Caco-2 (cell line): ENCODE results near the gene DQX1. TPM values are rescaled to one million over a fixed set of nuclear protein-coding genes. Genes with fewer than 3 reads are reported as not detected.
A peak's percentile ranks its signal among the peaks of the same experiment; 100 is the strongest.

ENCODE experiments used
- BruUV-seq: library from RNA; stranded (reverse); fragments of 400-500 nt; replicated peaks from 2 replicates; lab custom pipeline; 2021; lab: Mats Ljungman, UMichigan
- CTCF ChIA-PET: fragments of 300-600 bp; sonication (Branson Sonifier 250); formaldehyde crosslinking; loops from one replicate; lab custom pipeline; 2022; ENCODE audit warnings: antibody characterized with exemption; lab: Charles Lee
- POLR2A ChIA-PET: fragments of 300-600 bp; sonication (Branson Sonifier 250); formaldehyde crosslinking; loops from one replicate; lab custom pipeline; 2022; ENCODE audit warnings: antibody characterized with exemption; lab: Charles Lee
- DNase-seq, 2 experiments: peaks; one replicate each; pipeline versions ENCODE4 v3.0.0 to v3.0.0-alpha.2; 2020 to 2022
- H3K27me3 ChIP-seq: replicated peaks from 2 replicates; pipeline ENCODE4 v1.6.0; 2011; ENCODE audit warnings: low read length; ENCODE audit not compliant: control insufficient read depth, insufficient read depth
- H3K36me3 ChIP-seq: 2 replicates; pipeline ENCODE4 v1.5.1; 2011; ENCODE audit warnings: low read length; ENCODE audit not compliant: control insufficient read depth, insufficient read depth
- H3K4me1 ChIP-seq: fragments of 250-450 bp; sonication (Bioruptor Pico); 2 replicates; pipeline ENCODE4 v1.5.1; 2020; ENCODE audit warnings: mild to moderate bottlenecking
- H3K4me3 ChIP-seq: 2 replicates; pipeline ENCODE4 v1.5.1; 2011; ENCODE audit warnings: low read depth, mild to moderate bottlenecking, control low read depth, low read length
- H3K9me3 ChIP-seq: fragments of 250-450 bp; sonication (Bioruptor Pico); 2 replicates; pipeline ENCODE4 v1.5.1; 2020; ENCODE audit warnings: mild to moderate bottlenecking, moderate library complexity
- H3K27ac Mint-ChIP-seq: one replicate; pipeline ENCODE4 v1.8.0; 2022; ENCODE audit warnings: mixed read lengths; ENCODE audit not compliant: unreplicated experiment
- H3K27me3 Mint-ChIP-seq: one replicate; pipeline ENCODE4 v1.8.0; 2022; ENCODE audit warnings: mixed read lengths; ENCODE audit not compliant: insufficient read depth, unreplicated experiment
- H3K36me3 Mint-ChIP-seq: one replicate; pipeline ENCODE4 v1.8.0; 2022; ENCODE audit warnings: mild to moderate bottlenecking, mixed read lengths; ENCODE audit not compliant: insufficient read depth, unreplicated experiment
- H3K4me1 Mint-ChIP-seq: one replicate; pipeline ENCODE4 v1.8.0; 2022; ENCODE audit warnings: low read depth, mixed read lengths; ENCODE audit not compliant: unreplicated experiment
- H3K4me3 Mint-ChIP-seq: one replicate; pipeline ENCODE4 v1.8.0; 2022; ENCODE audit warnings: mild to moderate bottlenecking, moderate library complexity, mixed read lengths; ENCODE audit not compliant: unreplicated experiment
- H3K9me3 Mint-ChIP-seq: one replicate; pipeline ENCODE4 v1.8.0; 2022; ENCODE audit warnings: mixed read lengths; ENCODE audit not compliant: unreplicated experiment
- CTCF ChIP-seq, 2 experiments: fragments of 200-600 bp in 1 of 2; IDR thresholded peaks; 1 replicate in 1 of 2; 2 replicates in 1 of 2; pipeline versions ENCODE4 v1.5.1 to v1.8.0; 2011 to 2022; ENCODE audit warnings: antibody characterized with exemption in 1 of 2, control low read depth in 1 of 2, inconsistent platforms in 1 of 2, low read depth in 1 of 2, low read length in 1 of 2, mild to moderate bottlenecking in 1 of 2, moderate library complexity in 1 of 2; ENCODE audit not compliant: insufficient read depth in 1 of 2, severe bottlenecking in 1 of 2, unreplicated experiment in 1 of 2
- intact Hi-C: fragments of 100-400 bp; cut with micrococcal nuclease; formaldehyde crosslinking; loops from one replicate; pipeline ENCODE4 v1.10.0; 2022; ENCODE audit not compliant: unreplicated experiment
- total RNA-seq: library from RNA; stranded (reverse); gene quantifications from 2 replicates; pipeline ENCODE4 v1.2.3, GENCODE V29; 2022

DQX1 gene
- total RNA-seq, 1 experiment from 2014 or later, result 0.50 TPM

GRCh38 chr2:74505448-74506246, 20.4 kb downstream of the DQX1 start:
- ChIA-PET POLR2A (no interaction called here), CTCF (interaction anchor here (1.7 to 1.8 kb wide), 3 partner anchors 17 to 82 kb away, joined by 7 read pairs; partner anchors contain the start of genes AUP1 and HTRA2)
- no peaks in the 10 kb centered on the region for H3K27me3 Mint-ChIP-seq
- Histone ChIP-seq H3K9me3 (no peaks in the 10 kb centered on the region), H3K36me3 (0 out of 2 replicates have a peak, but pooled peaks cover 2% of the 10 kb centered on the region), H3K4me3 (no peak overlapping the region), H3K4me1 (peaks cover 42% of the 10 kb centered on the region), H3K27me3 (no peaks in the 10 kb centered on the region)
- H3K9me3 Mint-ChIP-seq, result no peaks in the 10 kb centered on the region
- intact Hi-C loops, result loop anchor here (2.0 kb wide), 1 partner anchor 47 kb away; the partner anchor contains the start of gene WBP1
- H3K4me3 Mint-ChIP-seq, result peak overlapping the region; percentile 94
- no peak for DNase-seq
- peak overlapping the region; percentile 87 for H3K27ac Mint-ChIP-seq
- BruUV-seq, result no TSS peak
- TF ChIP-seq CTCF (IDR thresholded peaks at IDR 0.05; ENCODE audit: insufficient read depth in 1 of 2, low read depth in 1 of 2, low read length in 1 of 2, severe bottlenecking in 1 of 2, unreplicated experiment in 1 of 2), result no peak
- H3K4me1 Mint-ChIP-seq, result peaks cover 41% of the 10 kb centered on the region
- H3K36me3 Mint-ChIP-seq, result peaks cover 52% of the 10 kb centered on the region

- peaks cover 41% of the 10 kb centered on the region for H3K4me1 Mint-ChIP-seq
- intact Hi-C loops, result no loop called here
- no peaks in the 10 kb centered on the region for H3K9me3 Mint-ChIP-seq
- H3K4me3 ChIP-seq, result no peak overlapping the region
- TSS peak; percentile 25 for BruUV-seq
- ChIA-PET CTCF (interaction anchor here (1.0 to 1.8 kb wide), 3 partner anchors 10 to 24 kb away, joined by 3 to 6 read pairs (median 3); partner anchors contain the start of genes CCDC142, TLX2 and TTC31), POLR2A (interaction anchor here (0.9 to 1.2 kb wide), 2 partner anchors 25 to 64 kb away, joined by 3 to 4 read pairs; partner anchors contain the start of genes AUP1 and HTRA2)
- peaks cover 52% of the 10 kb centered on the region for H3K4me1 ChIP-seq
- H3K27me3 Mint-ChIP-seq, result no peaks in the 10 kb centered on the region
- DNase-seq, result no peak
- H3K4me3 Mint-ChIP-seq, result peak overlapping the region; percentile 94
- 0 out of 2 replicates have a peak, but pooled peaks cover 2% of the 10 kb centered on the region for H3K36me3 ChIP-seq
- H3K36me3 Mint-ChIP-seq, result peaks cover 53% of the 10 kb centered on the region
- no peak for TF ChIP-seq CTCF (IDR thresholded peaks at IDR 0.05; ENCODE audit: insufficient read depth in 1 of 2, low read depth in 1 of 2, low read length in 1 of 2, severe bottlenecking in 1 of 2, unreplicated experiment in 1 of 2)
- peak overlapping the region; percentile 87 for H3K27ac Mint-ChIP-seq
- H3K27me3 ChIP-seq, result no peaks in the 10 kb centered on the region
- H3K9me3 ChIP-seq, result no peaks in the 10 kb centered on the region
Measured at GRCh38 chr2:74504591-74504990, 21.4 kb downstream of the DQX1 start.
